ENCODE data around the gene SPHK2.

The SPHK2 gene

GRCh38 chr19:48644839-48645619 lies 25.7 kb downstream of the SPHK2 start (continued):
- TF ChIP-seq ZBTB10 (tag by site-specific recombination; IDR thresholded peaks at IDR 0.05) (peak; percentile 81), ZNF843 (tag by site-specific recombination; IDR thresholded peaks at IDR 0.05) (0 out of 2 replicates have a peak, but pooled peaks have one; percentile 9), GLIS1 (tag by site-specific recombination; IDR thresholded peaks at IDR 0.05) (peak; percentile 72), ZIC2 (tag by site-specific recombination; IDR thresholded peaks at IDR 0.05) (peak; percentile 68), SP3 (tag by site-specific recombination; IDR thresholded peaks at IDR 0.05) (peak; percentile 74), ZNF311 (tag by site-specific recombination; IDR thresholded peaks at IDR 0.05; ENCODE audit: borderline replicate concordance) (no peak), EGR2 (tag by site-specific recombination; IDR thresholded peaks at IDR 0.05; ENCODE audit: low read depth) (peak; percentile 83), PRDM1 (tag by site-specific recombination; IDR thresholded peaks at IDR 0.05) (peak; percentile 94), ZNF362 (tag by site-specific recombination; IDR thresholded peaks at IDR 0.05) (peak; percentile 42; the same call in 1 of the 2 replicates), ZFP69B (tag by site-specific recombination; IDR thresholded peaks at IDR 0.05) (0 out of 2 replicates have a peak, but pooled peaks have one; percentile 18), SP7 (tag by site-specific recombination; IDR thresholded peaks at IDR 0.05) (peak; percentile 29; the same call in 1 of the 2 replicates), ZNF76 (tag by site-specific recombination; IDR thresholded peaks at IDR 0.05; ENCODE audit: borderline replicate concordance, low read depth) (peak; percentile 99), ZNF664 (tag by site-specific recombination; IDR thresholded peaks at IDR 0.05) (no peak), ZFHX2 (tag by site-specific recombination; conservative IDR thresholded peaks at IDR 0.05) (peak; percentile 97), SETDB1 (IDR thresholded peaks at IDR 0.05; ENCODE audit: insufficient read length, low read length) (no peak), HOXC10 (CRISPR knock-in tag; IDR thresholded peaks at IDR 0.05) (0 out of 2 replicates have a peak, but pooled peaks have one; percentile 35), ZNF423 (tag by site-specific recombination; IDR thresholded peaks at IDR 0.05) (0 out of 2 replicates have a peak, but pooled peaks have one; percentile 8), BCL11A (tag by site-specific recombination; IDR thresholded peaks at IDR 0.05; ENCODE audit: low read depth) (peak; percentile 25; the same call in 1 of the 2 replicates)
- TF ChIP-seq, protein P1, sequence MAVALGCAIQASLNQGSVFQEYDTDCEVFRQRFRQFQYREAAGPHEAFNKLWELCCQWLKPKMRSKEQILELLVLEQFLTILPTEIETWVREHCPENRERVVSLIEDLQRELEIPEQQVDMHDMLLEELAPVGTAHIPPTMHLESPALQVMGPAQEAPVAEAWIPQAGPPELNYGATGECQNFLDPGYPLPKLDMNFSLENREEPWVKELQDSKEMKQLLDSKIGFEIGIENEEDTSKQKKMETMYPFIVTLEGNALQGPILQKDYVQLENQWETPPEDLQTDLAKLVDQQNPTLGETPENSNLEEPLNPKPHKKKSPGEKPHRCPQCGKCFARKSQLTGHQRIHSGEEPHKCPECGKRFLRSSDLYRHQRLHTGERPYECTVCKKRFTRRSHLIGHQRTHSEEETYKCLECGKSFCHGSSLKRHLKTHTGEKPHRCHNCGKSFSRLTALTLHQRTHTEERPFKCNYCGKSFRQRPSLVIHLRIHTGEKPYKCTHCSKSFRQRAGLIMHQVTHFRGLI (tag by site-specific recombination; IDR thresholded peaks at IDR 0.05), result peak; percentile 70; the same call in 1 of the 2 replicates
- TF ChIP-seq, protein P2, sequence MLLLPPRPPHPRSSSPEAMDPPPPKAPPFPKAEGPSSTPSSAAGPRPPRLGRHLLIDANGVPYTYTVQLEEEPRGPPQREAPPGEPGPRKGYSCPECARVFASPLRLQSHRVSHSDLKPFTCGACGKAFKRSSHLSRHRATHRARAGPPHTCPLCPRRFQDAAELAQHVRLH (tag by site-specific recombination; IDR thresholded peaks at IDR 0.05), result peak; percentile 99
- TF ChIP-seq, protein P3, sequence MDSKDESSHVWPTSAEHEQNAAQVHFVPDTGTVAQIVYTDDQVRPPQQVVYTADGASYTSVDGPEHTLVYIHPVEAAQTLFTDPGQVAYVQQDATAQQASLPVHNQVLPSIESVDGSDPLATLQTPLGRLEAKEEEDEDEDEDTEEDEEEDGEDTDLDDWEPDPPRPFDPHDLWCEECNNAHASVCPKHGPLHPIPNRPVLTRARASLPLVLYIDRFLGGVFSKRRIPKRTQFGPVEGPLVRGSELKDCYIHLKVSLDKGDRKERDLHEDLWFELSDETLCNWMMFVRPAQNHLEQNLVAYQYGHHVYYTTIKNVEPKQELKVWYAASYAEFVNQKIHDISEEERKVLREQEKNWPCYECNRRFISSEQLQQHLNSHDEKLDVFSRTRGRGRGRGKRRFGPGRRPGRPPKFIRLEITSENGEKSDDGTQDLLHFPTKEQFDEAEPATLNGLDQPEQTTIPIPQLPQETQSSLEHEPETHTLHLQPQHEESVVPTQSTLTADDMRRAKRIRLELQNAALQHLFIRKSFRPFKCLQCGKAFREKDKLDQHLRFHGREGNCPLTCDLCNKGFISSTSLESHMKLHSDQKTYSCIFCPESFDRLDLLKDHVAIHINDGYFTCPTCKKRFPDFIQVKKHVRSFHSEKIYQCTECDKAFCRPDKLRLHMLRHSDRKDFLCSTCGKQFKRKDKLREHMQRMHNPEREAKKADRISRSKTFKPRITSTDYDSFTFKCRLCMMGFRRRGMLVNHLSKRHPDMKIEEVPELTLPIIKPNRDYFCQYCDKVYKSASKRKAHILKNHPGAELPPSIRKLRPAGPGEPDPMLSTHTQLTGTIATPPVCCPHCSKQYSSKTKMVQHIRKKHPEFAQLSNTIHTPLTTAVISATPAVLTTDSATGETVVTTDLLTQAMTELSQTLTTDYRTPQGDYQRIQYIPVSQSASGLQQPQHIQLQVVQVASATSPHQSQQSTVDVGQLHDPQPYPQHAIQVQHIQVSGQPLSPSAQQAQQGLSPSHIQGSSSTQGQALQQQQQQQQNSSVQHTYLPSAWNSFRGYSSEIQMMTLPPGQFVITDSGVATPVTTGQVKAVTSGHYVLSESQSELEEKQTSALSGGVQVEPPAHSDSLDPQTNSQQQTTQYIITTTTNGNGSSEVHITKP (tag by site-specific recombination; IDR thresholded peaks at IDR 0.05), result peak; percentile 45; the same call in 1 of the 2 replicates

Measured in HEK293 (cell line).